ENCODE results near the gene PAX2. TPM values are rescaled to one million over a fixed set of nuclear protein-coding genes. Genes with fewer than 3 reads are reported as not detected.

PAX2 gene
- total RNA-seq, 1 donor from 2014 or later, result not detected

GRCh38 chr10:100779329-100779728 is 33.9 kb downstream of the PAX2 start:
- H3K4me1 ChIP-seq, result no peaks in the 10 kb centered on the region
- no peaks in the 10 kb centered on the region for H3K36me3 ChIP-seq
- ATAC-seq (no peak), DNase-seq (no peak)
- intact Hi-C loops (cut with DNase I), result no loop called here
- H3K27me3 ChIP-seq (ENCODE audit: low read depth), result peaks cover 26% of the 10 kb centered on the region
- no peak overlapping the region for H3K4me3 ChIP-seq
- TF ChIP-seq CTCF (IDR thresholded peaks at IDR 0.05), result no peak
- H3K9me3 ChIP-seq, result no peaks in the 10 kb centered on the region
- H3K27ac ChIP-seq, result no peak overlapping the region

GRCh38 chr10:100780324-100780723 is 34.9 kb downstream of the PAX2 start:
- Histone ChIP-seq H3K27me3 (ENCODE audit: low read depth) (peaks cover 21% of the 10 kb centered on the region), H3K9me3 (no peaks in the 10 kb centered on the region)
- intact Hi-C loops (cut with DNase I), result no loop called here

GRCh38 chr10:100781145-100781665 is 35.8 kb downstream of the PAX2 start:
- no peak overlapping the region for H3K27ac ChIP-seq
- H3K4me3 ChIP-seq, result no peak overlapping the region
- H3K9me3 ChIP-seq, result no peaks in the 10 kb centered on the region
- intact Hi-C loops (cut with DNase I), result no loop called here
- no peak for ATAC-seq
- no peak for TF ChIP-seq CTCF (IDR thresholded peaks at IDR 0.05)
- H3K36me3 ChIP-seq, result no peaks in the 10 kb centered on the region
- no peaks in the 10 kb centered on the region for H3K4me1 ChIP-seq
- H3K27me3 ChIP-seq (ENCODE audit: low read depth), result peaks cover 21% of the 10 kb centered on the region
- DNase-seq, result no peak

More at GRCh38 chr10:100780324-100780723, 34.9 kb downstream of the PAX2 start:
- H3K27ac ChIP-seq, result no peak overlapping the region
- ATAC-seq (no peak), DNase-seq (no peak)
- no peaks in the 10 kb centered on the region for H3K4me1 ChIP-seq
- TF ChIP-seq CTCF (IDR thresholded peaks at IDR 0.05), result no peak
- H3K36me3 ChIP-seq, result no peaks in the 10 kb centered on the region
- no peak overlapping the region for H3K4me3 ChIP-seq

- H3K27ac ChIP-seq, result no peak overlapping the region
- no peaks in the 10 kb centered on the region for H3K36me3 ChIP-seq
- TF ChIP-seq CTCF (IDR thresholded peaks at IDR 0.05), result no peak
- DNase-seq (no peak), ATAC-seq (no peak)
- no peak overlapping the region for H3K4me3 ChIP-seq
- intact Hi-C loops (cut with DNase I), result no loop called here
- no peaks in the 10 kb centered on the region for H3K4me1 ChIP-seq
- no peaks in the 10 kb centered on the region for H3K9me3 ChIP-seq
- H3K27me3 ChIP-seq (ENCODE audit: low read depth), result peaks cover 25% of the 10 kb centered on the region
Measured at GRCh38 chr10:100782461-100783244, 37.3 kb downstream of the PAX2 start.

GRCh38 chr10:100784126-100784525 is 38.7 kb downstream of the PAX2 start:
- H3K4me1 ChIP-seq, result no peaks in the 10 kb centered on the region
- ATAC-seq (no peak), DNase-seq (no peak)
- no peaks in the 10 kb centered on the region for H3K9me3 ChIP-seq
- no peak overlapping the region for H3K27ac ChIP-seq
- intact Hi-C loops (cut with DNase I), result no loop called here
- H3K36me3 ChIP-seq, result no peaks in the 10 kb centered on the region
- peaks cover 23% of the 10 kb centered on the region for H3K27me3 ChIP-seq (ENCODE audit: low read depth)
- no peak for TF ChIP-seq CTCF (IDR thresholded peaks at IDR 0.05)
- no peak overlapping the region for H3K4me3 ChIP-seq

Measured in lower lobe of right lung (tissue), 2 donors.